A549 (cell line): ENCODE measurements around the gene TIAM2.

Experiments used
- CTCF ChIP-seq: fragments of >200 bp; sonication (Bioruptor Twin); formaldehyde crosslinking; IDR thresholded peaks from 3 replicates; pipeline ENCODE4 v1.5.1; 2016
- MYC ChIP-seq: IDR thresholded peaks from 2 replicates; pipeline ENCODE4 v1.6.1; 2012; ENCODE audit warnings: mild to moderate bottlenecking, inconsistent platforms, low read length, improper control_type of control experiment, borderline replicate concordance
- NR3C1 ChIP-seq: fragments of >200 bp; sonication (Bioruptor Twin); formaldehyde crosslinking; IDR thresholded peaks from 3 replicates; pipeline ENCODE4 v1.6.1; 2017
- POLR2A ChIP-seq: IDR thresholded peaks from 2 replicates; pipeline ENCODE4 v1.6.1; 2012; ENCODE audit warnings: mild to moderate bottlenecking, low read length
- REST ChIP-seq: fragments of 200-600 bp; sonication (generic); IDR thresholded peaks from 2 replicates; pipeline ENCODE4 v1.6.1; 2016; ENCODE audit warnings: antibody characterized with exemption, mild to moderate bottlenecking, moderate library complexity
- RFX5 ChIP-seq: fragments of 450-650 bp; IDR thresholded peaks from 2 replicates; pipeline ENCODE4 v1.7.1; 2014; ENCODE audit warnings: antibody characterized with exemption, mild to moderate bottlenecking, moderate library complexity
- SMC3 ChIP-seq: fragments of >200 bp; sonication (Bioruptor Twin); formaldehyde crosslinking; IDR thresholded peaks from 3 replicates; pipeline ENCODE4 v1.6.1; 2018; ENCODE audit warnings: inconsistent platforms
- USF2 ChIP-seq: fragments of 450-650 bp; IDR thresholded peaks from 2 replicates; pipeline ENCODE4 v1.6.1; 2014; ENCODE audit warnings: antibody characterized with exemption

- TF ChIP-seq USF2 (no peak), CTCF (no peak), RFX5 (no peak), SMC3 (no peak), POLR2A (no peak), NR3C1 (no peak), REST (no peak), MYC (no peak)
Observed at GRCh38 chr6:155084431-155085123, 89.5 kb downstream of the TIAM2 start.
